HFFc6 (cell line): Measurements from ENCODE around the gene NEURL3. TPM values are rescaled to one million over a fixed set of nuclear protein-coding genes. Genes with fewer than 3 reads are reported as not detected.

Experiments used
- DNase-seq: peaks from one replicate; pipeline ENCODE4 v3.0.0-alpha.2; 2018
- H3K27ac Mint-ChIP-seq: 2 replicates; pipeline ENCODE4 v1.8.0; 2020; ENCODE audit warnings: mild to moderate bottlenecking, mixed read lengths
- H3K27me3 Mint-ChIP-seq: 2 replicates; pipeline ENCODE4 v1.8.0; 2021; ENCODE audit warnings: mild to moderate bottlenecking, moderate library complexity, mixed read lengths; ENCODE audit not compliant: insufficient read depth
- H3K36me3 Mint-ChIP-seq: 2 replicates; pipeline ENCODE4 v1.8.0; 2021; ENCODE audit warnings: low read depth, mixed read lengths
- H3K4me1 Mint-ChIP-seq: 2 replicates; pipeline ENCODE4 v1.8.0; 2020; ENCODE audit warnings: low read depth, mixed read lengths
- H3K4me3 Mint-ChIP-seq: 2 replicates; pipeline ENCODE4 v1.8.0; 2020; ENCODE audit warnings: mild to moderate bottlenecking, moderate library complexity, mixed read lengths
- H3K9me3 Mint-ChIP-seq: 2 replicates; pipeline ENCODE4 v1.8.0; 2020; ENCODE audit warnings: mild to moderate bottlenecking, mixed read lengths
- total RNA-seq, 6 experiments: library from RNA; stranded (reverse); fragmentation: NEBNext Ultra II Directional; extraction: Animal tissue kit (Norgen Biotek cat#: 25700); gene quantifications; 2 replicates in 1 of 6; 3 replicates in 5 of 6; pipeline ENCODE4 v1.2.3, GENCODE V29; 2021
- TF ChIP-seq, protein P1 (sequence below): fragments of 200-600 bp; sonication (generic); IDR thresholded peaks from 2 replicates; pipeline ENCODE4 v1.5.0; 2021; ENCODE audit warnings: antibody characterized with exemption, mild to moderate bottlenecking

Gene NEURL3
- total RNA-seq, 6 experiments from 2014 or later, result not detected

DNA sequence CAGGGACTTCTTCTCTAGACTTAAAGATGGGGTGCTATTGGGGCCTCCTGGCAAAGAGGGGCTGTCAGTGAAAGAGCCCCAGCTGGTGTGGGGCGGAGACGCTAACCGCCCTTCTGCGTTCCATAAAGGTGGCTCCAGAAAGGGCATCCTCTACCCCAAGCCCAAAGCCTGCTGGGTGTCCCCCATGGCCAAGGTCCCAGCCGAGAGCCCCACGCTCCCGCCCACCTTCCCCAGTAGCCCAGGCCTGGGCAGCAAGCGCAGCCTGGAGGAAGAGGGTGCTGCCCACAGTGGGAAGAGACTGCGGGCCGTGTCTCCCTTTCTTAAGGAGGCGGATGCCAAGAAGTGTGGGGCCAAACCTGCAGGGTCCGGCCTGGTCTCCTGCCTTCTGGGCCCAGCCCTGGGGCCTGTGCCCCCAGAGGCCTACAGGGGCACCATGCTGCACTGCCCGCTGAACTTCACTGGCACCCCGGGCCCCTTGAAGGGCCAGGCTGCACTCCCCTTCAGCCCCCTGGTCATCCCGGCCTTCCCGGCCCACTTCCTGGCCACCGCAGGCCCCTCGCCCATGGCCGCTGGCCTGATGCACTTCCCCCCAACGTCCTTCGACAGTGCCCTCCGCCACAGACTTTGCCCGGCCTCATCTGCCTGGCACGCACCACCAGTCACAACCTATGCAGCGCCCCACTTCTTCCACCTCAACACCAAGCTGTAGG lies 46.6 kb upstream of the NEURL3 start:
- Mint-ChIP-seq H3K27me3 (peaks cover 4% of the 10 kb centered on the region), H3K4me3 (no peak overlapping the region), H3K4me1 (peaks cover 13% of the 10 kb centered on the region), H3K9me3 (peaks cover 3% of the 10 kb centered on the region; the same call in 1 of the 2 replicates), H3K27ac (no peak overlapping the region), H3K36me3 (peaks cover 8% of the 10 kb centered on the region)
- TF ChIP-seq, protein P1, sequence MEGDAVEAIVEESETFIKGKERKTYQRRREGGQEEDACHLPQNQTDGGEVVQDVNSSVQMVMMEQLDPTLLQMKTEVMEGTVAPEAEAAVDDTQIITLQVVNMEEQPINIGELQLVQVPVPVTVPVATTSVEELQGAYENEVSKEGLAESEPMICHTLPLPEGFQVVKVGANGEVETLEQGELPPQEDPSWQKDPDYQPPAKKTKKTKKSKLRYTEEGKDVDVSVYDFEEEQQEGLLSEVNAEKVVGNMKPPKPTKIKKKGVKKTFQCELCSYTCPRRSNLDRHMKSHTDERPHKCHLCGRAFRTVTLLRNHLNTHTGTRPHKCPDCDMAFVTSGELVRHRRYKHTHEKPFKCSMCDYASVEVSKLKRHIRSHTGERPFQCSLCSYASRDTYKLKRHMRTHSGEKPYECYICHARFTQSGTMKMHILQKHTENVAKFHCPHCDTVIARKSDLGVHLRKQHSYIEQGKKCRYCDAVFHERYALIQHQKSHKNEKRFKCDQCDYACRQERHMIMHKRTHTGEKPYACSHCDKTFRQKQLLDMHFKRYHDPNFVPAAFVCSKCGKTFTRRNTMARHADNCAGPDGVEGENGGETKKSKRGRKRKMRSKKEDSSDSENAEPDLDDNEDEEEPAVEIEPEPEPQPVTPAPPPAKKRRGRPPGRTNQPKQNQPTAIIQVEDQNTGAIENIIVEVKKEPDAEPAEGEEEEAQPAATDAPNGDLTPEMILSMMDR, result no peak
- DNase-seq, result no peak

DNA sequence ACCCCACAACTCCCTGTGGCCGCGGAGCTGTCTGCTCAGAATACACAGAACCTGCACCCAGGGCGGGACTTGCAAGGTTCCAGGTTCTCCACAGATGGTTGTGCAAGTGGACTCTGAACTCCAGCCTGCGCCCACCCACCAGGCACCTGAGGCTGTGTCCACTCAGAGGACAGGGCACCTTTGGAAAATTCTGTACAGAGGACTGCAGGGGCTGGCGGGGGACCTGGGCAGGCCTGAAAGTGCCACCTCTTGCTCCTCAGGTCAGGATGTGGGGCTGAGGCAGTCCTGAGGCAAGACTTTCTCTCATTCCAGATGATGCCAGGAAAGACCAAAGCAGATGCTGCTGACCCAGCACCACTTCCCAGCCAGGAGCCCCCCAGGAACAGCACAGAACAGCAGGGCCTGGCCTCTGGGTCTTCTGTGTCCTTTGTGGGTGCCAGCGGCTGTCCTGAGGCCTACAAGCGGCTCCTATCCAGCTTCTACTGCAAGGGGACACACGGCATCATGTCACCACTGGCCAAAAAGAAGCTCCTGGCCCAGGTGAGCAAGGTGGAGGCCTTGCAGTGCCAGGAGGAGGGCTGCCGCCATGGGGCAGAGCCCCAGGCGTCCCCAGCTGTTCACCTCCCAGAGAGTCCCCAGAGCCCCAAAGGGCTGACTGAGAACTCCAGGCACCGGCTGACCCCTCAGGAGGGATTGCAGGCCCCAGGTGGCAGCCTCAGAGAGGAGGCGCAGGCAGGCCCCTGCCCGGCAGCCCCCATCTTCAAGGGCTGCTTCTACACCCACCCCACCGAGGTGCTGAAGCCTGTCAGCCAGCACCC lies 45.8 kb upstream of the NEURL3 start:
- TF ChIP-seq, protein P1, result no peak
- H3K27me3 Mint-ChIP-seq, result peaks cover 4% of the 10 kb centered on the region
- no peak for DNase-seq
- H3K36me3 Mint-ChIP-seq, result peaks cover 8% of the 10 kb centered on the region; the same call in 1 of the 2 replicates
- H3K9me3 Mint-ChIP-seq, result no peaks in the 10 kb centered on the region
- peaks cover 8% of the 10 kb centered on the region; the same call in 1 of the 2 replicates for H3K4me1 Mint-ChIP-seq
- H3K27ac Mint-ChIP-seq, result no peak overlapping the region
- no peak overlapping the region for H3K4me3 Mint-ChIP-seq

DNA sequence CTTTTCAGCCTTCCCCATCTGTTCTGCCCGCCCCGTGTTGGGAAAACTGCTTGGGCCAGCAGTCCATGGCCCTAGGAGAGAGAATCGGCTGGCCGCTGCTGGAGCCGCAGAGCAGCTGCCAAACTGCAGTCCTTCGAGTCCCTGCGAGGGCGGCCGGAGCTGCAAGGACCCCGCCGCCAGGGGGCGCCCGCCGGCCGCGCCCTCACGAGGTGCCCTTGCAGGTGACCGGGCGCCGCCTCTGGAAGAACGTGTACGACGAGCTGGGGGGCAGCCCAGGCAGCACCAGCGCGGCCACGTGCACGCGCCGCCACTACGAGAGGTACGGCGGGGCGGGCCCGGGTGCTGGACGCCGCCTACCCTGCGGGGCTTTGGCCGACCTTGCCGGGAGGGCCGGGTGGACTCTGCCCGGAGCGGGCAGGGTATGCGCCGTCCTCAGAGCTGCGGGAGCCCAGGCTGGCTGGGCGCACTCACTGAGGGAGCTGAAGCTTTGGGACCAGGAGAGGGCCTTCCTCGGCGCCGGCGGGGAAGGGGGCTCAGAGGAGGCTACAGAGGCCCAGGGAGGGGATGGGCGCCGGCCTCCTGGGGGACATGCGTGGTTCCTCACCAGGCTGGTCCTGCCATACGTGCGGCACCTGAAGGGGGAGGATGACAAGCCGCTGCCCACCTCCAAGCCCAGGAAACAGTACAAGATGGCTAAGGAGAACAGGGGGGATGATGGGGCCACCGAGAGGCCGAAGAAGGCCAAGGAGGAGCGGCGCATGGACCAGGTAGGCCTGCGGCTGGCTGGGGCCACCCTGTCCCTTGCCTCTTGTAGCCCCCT lies 45.0 kb upstream of the NEURL3 start:
- H3K4me1 Mint-ChIP-seq, result peaks cover 8% of the 10 kb centered on the region; the same call in 1 of the 2 replicates
- DNase-seq, result no peak
- H3K27me3 Mint-ChIP-seq, result peaks cover 4% of the 10 kb centered on the region
- peaks cover 9% of the 10 kb centered on the region; the same call in 1 of the 2 replicates for H3K36me3 Mint-ChIP-seq
- no peak overlapping the region for H3K4me3 Mint-ChIP-seq
- H3K9me3 Mint-ChIP-seq, result no peaks in the 10 kb centered on the region
- TF ChIP-seq, protein P1, result peak; percentile 81
- no peak overlapping the region for H3K27ac Mint-ChIP-seq

DNA sequence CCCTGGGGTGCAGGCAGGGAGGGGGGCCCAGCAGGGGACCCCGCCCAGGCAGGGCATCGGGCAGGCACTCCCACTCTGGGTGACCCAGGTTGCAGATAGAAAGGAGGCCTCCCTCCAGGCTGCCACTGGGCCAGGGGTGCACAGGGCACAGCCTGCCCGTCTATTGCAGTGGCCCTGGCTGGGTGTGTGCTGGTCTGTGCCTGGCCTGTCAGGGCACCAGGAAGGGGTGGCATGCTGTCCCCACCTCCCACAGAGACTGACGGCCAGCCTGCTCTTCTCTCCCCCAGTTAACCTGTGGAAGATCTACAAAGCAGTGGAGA lies 44.3 kb upstream of the NEURL3 start:
- Mint-ChIP-seq H3K27me3 (peaks cover 4% of the 10 kb centered on the region; the same call in 1 of the 2 replicates), H3K27ac (no peak overlapping the region), H3K36me3 (peaks cover 14% of the 10 kb centered on the region; the same call in 1 of the 2 replicates), H3K4me1 (peaks cover 8% of the 10 kb centered on the region; the same call in 1 of the 2 replicates), H3K9me3 (no peaks in the 10 kb centered on the region), H3K4me3 (no peak overlapping the region)
- TF ChIP-seq, protein P1, result no peak
- no peak for DNase-seq
